ENCODE results near the gene AP2M1. TPM values are rescaled to one million over a fixed set of nuclear protein-coding genes. Genes with fewer than 3 reads are reported as not detected.
"Not testable (repeated sequence)": the region's sequence is repeated elsewhere in the genome, so short reads cannot be mapped to it uniquely, and the experiment has no call there.

The AP2M1 gene
- total RNA-seq, 2 experiments from 2014 or later: 206 to 218 TPM

DNA sequence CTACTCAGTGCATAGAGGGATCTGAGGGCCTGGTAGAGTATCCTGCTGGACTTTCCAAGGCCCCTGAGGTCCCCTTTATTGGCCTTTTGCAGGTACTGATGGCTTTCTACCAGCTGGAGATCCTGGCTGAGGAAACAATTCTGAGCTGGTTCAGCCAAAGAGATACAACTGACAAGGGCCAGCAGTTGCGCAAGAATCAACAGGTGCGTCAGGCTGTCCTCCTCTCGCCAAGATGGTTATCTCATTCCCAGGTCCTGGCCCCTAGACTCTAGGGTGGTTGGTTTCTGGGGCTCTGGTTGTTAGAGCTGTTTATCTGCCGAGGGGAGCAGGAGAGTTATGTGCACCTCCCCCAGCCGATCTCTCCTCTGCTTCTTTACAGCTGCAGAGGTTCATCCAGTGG is 30.1 kb upstream of the AP2M1 start:
- H3K27me3 Mint-ChIP-seq: no peaks in the 10 kb centered on the region
- H3K27ac Mint-ChIP-seq: no peak overlapping the region
- H3K4me1 Mint-ChIP-seq: peaks cover 3% of the 10 kb centered on the region
- ChIA-PET CTCF (interaction anchor here (0.6 to 3.4 kb wide), 5 partner anchors 8 to 249 kb away, joined by 3 to 17 read pairs (median 6); partner anchors contain the start of genes EEF1AKMT4 and EIF2B5), POLR2A (interaction anchor here (1.0 to 2.6 kb wide), 4 partner anchors 9 to 38 kb away, joined by 3 to 13 read pairs (median 6); partner anchors contain the start of genes DVL3 and EIF2B5)
- H3K36me3 Mint-ChIP-seq (ENCODE audit: low read depth): peaks cover 57% of the 10 kb centered on the region
- no peaks in the 10 kb centered on the region for H3K9me3 Mint-ChIP-seq
- DNase-seq: no peak
- H3K4me3 Mint-ChIP-seq: no peak overlapping the region

DNA sequence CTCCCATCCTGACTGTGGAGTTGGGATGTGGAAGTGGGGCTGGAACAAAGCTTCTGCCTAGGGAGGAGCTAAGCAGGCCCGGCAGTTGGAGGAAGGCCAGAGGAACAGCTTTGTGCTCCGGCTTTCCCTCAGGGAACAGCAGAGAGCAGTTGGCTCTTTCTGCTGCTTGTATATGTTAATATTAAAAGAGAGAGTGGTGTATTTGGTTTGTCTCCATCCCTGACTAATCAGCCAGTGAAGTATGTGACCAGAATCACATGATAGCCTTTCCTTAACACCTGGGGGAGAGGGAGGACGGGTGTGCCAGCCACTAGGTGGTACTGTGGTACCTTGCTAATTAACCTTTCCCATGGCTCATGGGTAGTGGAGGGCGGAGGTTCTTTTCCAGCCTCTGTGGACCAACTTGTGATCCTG is 29.5 kb upstream of the AP2M1 start:
- Mint-ChIP-seq H3K9me3 (no peaks in the 10 kb centered on the region), H3K27ac (no peak overlapping the region), H3K4me1 (peaks cover 3% of the 10 kb centered on the region), H3K4me3 (no peak overlapping the region), H3K27me3 (no peaks in the 10 kb centered on the region), H3K36me3 (ENCODE audit: low read depth) (peaks cover 54% of the 10 kb centered on the region)
- peak; percentile 30 for DNase-seq
- POLR2A ChIA-PET: interaction anchor here (1.0 to 2.6 kb wide), 5 partner anchors 10 to 37 kb away, joined by 3 to 13 read pairs (median 5); partner anchors contain the start of genes DVL3 and EIF2B5
- CTCF ChIA-PET: interaction anchor here (0.6 to 3.4 kb wide), 5 partner anchors 8 to 250 kb away, joined by 3 to 17 read pairs (median 6); partner anchors contain the start of genes EEF1AKMT4 and EIF2B5

DNA sequence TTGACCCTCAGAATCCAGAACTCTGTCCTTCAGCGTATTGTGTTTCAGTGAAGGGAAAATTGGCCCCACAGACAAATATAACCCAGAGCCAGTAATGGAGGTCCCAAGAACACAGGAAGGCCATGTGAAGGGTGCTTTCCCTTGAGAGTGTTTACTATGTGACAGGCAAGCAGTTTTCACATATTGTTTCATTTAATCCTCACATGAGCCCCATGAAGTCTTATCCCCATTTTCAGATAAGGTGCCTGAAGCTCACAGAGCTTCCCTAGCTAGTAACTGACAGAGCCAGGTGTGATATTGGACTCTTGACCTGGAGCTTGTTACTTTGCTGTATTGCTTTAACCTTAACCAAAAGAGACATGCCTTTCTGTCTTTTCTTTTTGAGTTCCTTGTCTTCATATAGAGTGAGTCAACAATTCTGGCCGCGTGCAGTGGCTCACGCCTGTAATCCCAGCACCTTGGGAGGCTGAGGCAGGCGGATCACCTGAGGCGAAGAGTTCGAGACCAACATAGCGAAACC is 28.8 kb upstream of the AP2M1 start:
- no peaks in the 10 kb centered on the region for H3K27me3 Mint-ChIP-seq
- CTCF ChIA-PET: interaction anchor here (1.2 to 3.4 kb wide), 2 partner anchors 10 to 104 kb away, joined by 4 to 17 read pairs; partner anchors contain the start of genes EEF1AKMT4 and EIF2B5

DNA sequence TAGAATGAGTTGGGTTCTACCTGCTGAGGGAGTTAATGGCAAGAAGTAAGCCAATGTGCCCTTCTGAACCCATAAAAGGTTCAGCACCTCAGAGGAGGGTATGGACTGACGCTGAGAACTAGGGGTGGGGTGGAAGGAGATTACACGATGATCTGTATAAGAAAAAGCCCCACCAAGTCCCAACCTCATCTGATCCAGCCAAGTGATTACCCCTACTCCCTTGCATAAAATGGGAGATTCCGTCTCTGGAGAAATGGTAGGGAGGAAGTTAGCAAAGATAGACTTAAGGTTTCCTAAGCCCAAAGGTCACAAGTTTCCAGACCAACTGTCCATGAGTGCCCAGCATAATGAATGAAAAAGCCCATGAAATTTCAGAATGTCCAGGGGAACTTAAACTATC is 26.6 kb upstream of the AP2M1 start:
- POLR2A ChIA-PET: no interaction called here
- Mint-ChIP-seq H3K27me3 (no peaks in the 10 kb centered on the region), H3K36me3 (ENCODE audit: low read depth) (peaks cover 25% of the 10 kb centered on the region), H3K4me3 (no peak overlapping the region), H3K4me1 (peaks cover 3% of the 10 kb centered on the region), H3K9me3 (no peaks in the 10 kb centered on the region), H3K27ac (no peak overlapping the region)
- DNase-seq: no peak
- CTCF ChIA-PET: interaction anchor here (1.4 kb wide), 1 partner anchor 141 kb away, joined by 3 read pairs; no protein-coding TSS in a partner anchor

More for the DNA sequence above, 28.8 kb upstream of the AP2M1 start:
- no peak for DNase-seq
- peaks cover 47% of the 10 kb centered on the region for H3K36me3 Mint-ChIP-seq (ENCODE audit: low read depth)
- H3K9me3 Mint-ChIP-seq: no peaks in the 10 kb centered on the region
- H3K27ac Mint-ChIP-seq: no peak overlapping the region
- H3K4me1 Mint-ChIP-seq: peaks cover 3% of the 10 kb centered on the region
- POLR2A ChIA-PET: interaction anchor here (1.0 to 2.6 kb wide), 3 partner anchors 10 to 36 kb away, joined by 3 to 7 read pairs (median 4); partner anchors contain the start of gene EIF2B5
- no peak overlapping the region for H3K4me3 Mint-ChIP-seq

DNA sequence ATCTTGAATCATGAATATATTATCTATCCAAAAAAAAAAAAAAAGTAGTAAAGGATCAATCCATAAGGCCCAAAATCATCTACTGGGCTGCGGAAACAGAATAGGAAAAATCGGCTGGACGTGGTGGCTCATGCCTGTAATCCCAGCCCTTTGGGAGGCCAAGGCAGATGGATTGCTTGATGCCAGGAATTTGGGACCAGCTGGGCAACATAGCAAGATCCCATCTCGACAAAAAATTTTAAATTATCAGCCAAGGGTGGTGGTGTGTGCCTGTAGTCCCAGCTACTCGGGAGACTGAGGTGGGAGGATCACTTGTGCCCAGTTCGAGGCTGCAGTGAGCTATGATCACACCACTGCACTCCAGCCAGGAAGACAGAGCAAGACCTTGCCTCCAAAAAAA is 25.5 kb upstream of the AP2M1 start:
- POLR2A ChIA-PET: interaction anchor here (1.5 kb wide), 1 partner anchor 12 kb away, joined by 4 read pairs; no protein-coding TSS in a partner anchor
- no peak for DNase-seq
- peaks cover 7% of the 10 kb centered on the region for H3K4me1 Mint-ChIP-seq
- peaks cover 16% of the 10 kb centered on the region for H3K36me3 Mint-ChIP-seq (ENCODE audit: low read depth)
- H3K4me3 Mint-ChIP-seq: no peak overlapping the region
- no peaks in the 10 kb centered on the region for H3K27me3 Mint-ChIP-seq
- no peak overlapping the region for H3K27ac Mint-ChIP-seq
- H3K9me3 Mint-ChIP-seq: no peaks in the 10 kb centered on the region
- CTCF ChIA-PET: interaction anchor here (1.4 kb wide), 1 partner anchor 140 kb away, joined by 3 read pairs; no protein-coding TSS in a partner anchor

DNA sequence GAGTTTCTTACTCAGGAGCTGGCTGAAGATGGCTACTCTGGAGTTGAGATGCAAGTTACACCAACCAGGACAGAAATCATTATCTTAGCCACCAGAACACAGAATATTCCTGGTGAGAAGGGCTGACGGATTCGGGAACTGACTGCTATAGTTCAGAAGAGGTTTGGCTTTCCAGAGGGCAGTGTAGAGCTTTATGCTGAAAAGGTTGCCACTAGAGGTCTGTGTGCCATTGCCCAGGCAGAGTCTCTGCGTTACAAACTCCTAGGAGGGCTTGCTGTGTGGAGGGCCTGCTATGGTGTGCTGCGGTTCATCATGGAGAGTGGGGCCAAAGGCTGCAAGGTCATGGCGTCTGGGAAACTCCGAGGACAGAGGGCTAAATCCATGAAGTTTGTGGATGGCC is 24.9 kb upstream of the AP2M1 start:
- peaks cover 14% of the 10 kb centered on the region for H3K36me3 Mint-ChIP-seq (ENCODE audit: low read depth)

DNA sequence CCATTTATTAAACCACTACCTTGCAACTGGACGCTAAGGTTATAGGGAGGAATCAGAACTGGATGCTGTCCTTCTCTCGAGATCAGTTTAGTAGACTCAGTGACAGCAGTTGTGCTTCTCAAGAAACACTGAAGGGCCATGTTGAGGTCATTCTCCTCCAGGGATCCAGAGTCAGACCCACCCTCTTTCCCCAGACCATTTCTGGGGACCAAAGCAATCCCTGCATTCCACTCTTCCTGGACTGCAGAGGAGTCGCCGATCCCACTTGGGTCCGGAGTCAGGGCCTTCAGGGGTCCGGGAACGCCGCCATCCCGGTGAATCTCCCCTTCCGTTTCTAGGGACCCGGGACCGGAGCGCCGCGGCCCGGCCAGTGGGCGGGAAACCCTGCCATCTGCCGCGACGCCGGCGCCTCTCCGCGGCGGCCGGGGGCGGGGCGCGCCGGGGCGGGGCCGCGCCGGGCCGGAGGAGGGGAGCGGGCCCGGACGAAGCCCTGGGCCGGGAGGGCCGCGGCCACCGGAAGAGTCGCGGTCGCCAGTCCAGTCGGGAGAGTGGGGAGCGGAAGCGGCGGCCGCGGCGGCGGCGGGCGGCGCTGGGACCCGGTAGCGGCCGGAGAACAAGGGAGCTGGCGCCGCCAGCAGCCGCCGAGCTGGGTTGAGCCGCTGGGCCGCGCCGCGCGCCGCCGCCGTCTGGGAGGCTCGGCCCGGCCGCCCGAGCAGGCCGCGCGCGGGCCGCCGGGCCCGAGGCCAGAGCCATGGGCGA is 19.6 kb upstream of the AP2M1 start, which contains the start of gene DVL3:
TSS of gene DVL3 (plus strand) at position 493 of the 759 bp plus-strand sequence. CDS start at position 752, 259 bp downstream.
- H3K4me3 Mint-ChIP-seq: peak within 1 kb of the TSS; percentile 93
- peaks cover 25% of the 10 kb centered on the region for H3K4me1 Mint-ChIP-seq
- DNase-seq: peak; percentile 59
- CTCF ChIA-PET: interaction anchor here (0.7 to 1.4 kb wide), 4 partner anchors 18 to 40 kb away, joined by 3 to 6 read pairs (median 4); partner anchors contain the start of gene ABCF3
- H3K27me3 Mint-ChIP-seq: no peaks in the 10 kb centered on the region
- peak within 1 kb of the TSS; percentile 79 for H3K27ac Mint-ChIP-seq
- peaks cover 4% of the 10 kb centered on the region for H3K36me3 Mint-ChIP-seq (ENCODE audit: low read depth)
- H3K9me3 Mint-ChIP-seq: no peaks in the 10 kb centered on the region
- POLR2A ChIA-PET: interaction anchor here (1.0 to 2.8 kb wide), 6 partner anchors 10 to 73 kb away, joined by 3 to 27 read pairs (median 4); partner anchors contain the start of genes ABCF3, AP2M1, EIF2B5 and VWA5B2

More for the DNA sequence above, 24.9 kb upstream of the AP2M1 start:
- DNase-seq, H3K27ac Mint-ChIP-seq, CTCF ChIA-PET, H3K4me3 Mint-ChIP-seq, H3K27me3 Mint-ChIP-seq, H3K9me3 Mint-ChIP-seq, H3K4me1 Mint-ChIP-seq: not testable (repeated sequence)
- POLR2A ChIA-PET: interaction anchor here (1.5 kb wide), 1 partner anchor 12 kb away, joined by 4 read pairs; no protein-coding TSS in a partner anchor

DNA sequence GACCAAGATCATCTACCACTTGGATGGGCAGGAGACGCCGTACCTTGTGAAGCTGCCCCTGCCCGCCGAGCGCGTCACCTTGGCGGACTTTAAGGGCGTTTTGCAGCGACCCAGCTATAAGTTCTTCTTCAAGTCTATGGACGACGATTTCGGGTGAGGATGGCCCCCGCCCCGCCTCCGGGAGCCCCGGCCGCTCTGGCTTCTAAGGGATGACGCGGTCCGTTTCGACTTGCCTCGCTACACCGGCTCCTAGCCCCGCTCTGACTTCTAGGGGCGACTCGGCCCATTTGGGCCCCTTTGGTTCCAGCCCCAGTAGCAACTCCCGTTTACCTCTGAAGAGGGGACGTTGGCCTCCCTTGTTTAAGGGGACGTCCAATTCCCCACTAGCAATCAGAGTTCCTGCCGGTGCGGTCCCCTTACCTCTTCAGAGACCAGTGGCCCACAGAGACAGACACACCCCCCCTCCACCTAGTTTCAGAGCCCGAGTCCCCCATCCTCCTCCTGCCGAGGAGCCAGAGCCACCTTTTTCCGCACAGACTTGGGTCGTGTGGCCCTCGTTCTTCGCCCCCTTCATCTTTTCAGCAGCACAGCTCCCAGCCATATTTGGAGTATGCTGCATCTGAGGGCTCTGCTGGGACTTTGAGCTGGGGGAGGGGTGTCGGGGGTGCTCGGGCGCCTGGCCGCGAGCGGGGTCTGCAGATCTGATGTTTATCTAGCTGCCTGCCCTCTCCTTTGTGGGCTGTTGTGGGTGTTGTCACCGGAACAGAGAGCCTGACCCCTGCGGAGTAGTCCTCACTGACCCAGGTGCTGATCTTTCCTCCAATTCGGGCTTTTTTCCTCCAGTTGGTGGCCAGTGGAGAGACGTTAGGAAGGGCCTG is 18.8 kb upstream of the AP2M1 start:
- POLR2A ChIA-PET: interaction anchor here (1.0 to 2.8 kb wide), 6 partner anchors 9 to 72 kb away, joined by 3 to 27 read pairs (median 4); partner anchors contain the start of genes ABCF3, AP2M1, EIF2B5 and VWA5B2
- peak overlapping the region; percentile 93 for H3K4me3 Mint-ChIP-seq
- H3K27ac Mint-ChIP-seq: peak overlapping the region; percentile 79

DNA sequence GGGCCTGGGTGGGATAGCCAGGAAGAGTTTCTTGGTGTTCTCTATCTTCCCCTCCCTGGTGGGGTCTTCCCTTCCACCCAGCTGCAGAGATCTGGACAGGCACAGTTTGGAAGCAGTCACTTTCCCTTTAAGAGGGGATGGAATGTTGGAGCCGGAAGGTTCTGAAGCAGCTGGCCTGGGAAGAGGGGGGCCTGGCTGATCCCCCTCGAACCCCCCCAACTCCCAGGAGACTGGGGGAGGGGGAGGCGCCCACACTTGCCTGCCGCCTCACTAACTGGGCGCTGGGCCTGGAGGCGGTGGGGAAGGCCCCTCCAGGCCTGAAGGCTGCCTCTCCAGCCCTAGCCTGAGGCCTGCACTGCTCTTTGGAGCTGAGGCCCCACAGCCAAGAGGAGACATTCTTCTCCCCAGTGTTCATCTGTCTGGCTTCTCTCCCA is 18.1 kb upstream of the AP2M1 start:
- peak overlapping the region; percentile 93 for H3K4me3 Mint-ChIP-seq
- ChIA-PET CTCF (interaction anchor here (0.7 to 1.4 kb wide), 2 partner anchors 29 to 1187 kb away, joined by 4 to 6 read pairs; partner anchors contain the start of gene ABCF3), POLR2A (interaction anchor here (1.5 to 2.8 kb wide), 2 partner anchors 9 to 22 kb away, joined by 4 to 27 read pairs; partner anchors contain the start of gene EIF2B5)
- no peaks in the 10 kb centered on the region for H3K27me3 Mint-ChIP-seq
- peak overlapping the region; percentile 79 for H3K27ac Mint-ChIP-seq
- H3K9me3 Mint-ChIP-seq: no peaks in the 10 kb centered on the region
- peaks cover 31% of the 10 kb centered on the region for H3K4me1 Mint-ChIP-seq
- H3K36me3 Mint-ChIP-seq (ENCODE audit: low read depth): peaks cover 4% of the 10 kb centered on the region
- no peak for DNase-seq

More for the DNA sequence above, 18.8 kb upstream of the AP2M1 start:
- DNase-seq: peak; percentile 62
- Mint-ChIP-seq H3K36me3 (ENCODE audit: low read depth) (peaks cover 4% of the 10 kb centered on the region), H3K9me3 (no peaks in the 10 kb centered on the region), H3K27me3 (no peaks in the 10 kb centered on the region), H3K4me1 (peaks cover 29% of the 10 kb centered on the region)
- CTCF ChIA-PET: interaction anchor here (0.7 to 1.4 kb wide), 5 partner anchors 18 to 1187 kb away, joined by 3 to 6 read pairs (median 4); partner anchors contain the start of gene ABCF3

DNA sequence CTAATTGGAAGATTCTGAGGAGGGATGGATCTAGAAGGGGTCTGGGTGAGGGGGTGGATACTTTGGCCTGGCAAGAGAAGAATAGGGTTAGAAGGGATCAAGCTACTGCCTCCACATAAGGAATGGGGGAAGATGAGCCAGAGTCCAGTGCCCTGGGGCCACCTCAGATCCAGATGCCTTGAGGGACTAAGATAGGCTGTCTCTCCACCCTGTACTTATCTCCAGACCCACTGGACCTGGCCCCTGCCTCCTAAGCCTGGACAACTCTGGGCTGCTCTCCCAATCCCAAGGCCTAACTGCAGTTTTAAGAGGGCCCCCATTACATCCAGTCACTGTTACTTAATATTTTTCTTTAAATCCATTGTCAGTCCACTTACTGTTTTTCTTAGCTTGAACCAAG is 17.4 kb upstream of the AP2M1 start:
- Mint-ChIP-seq H3K9me3 (no peaks in the 10 kb centered on the region), H3K4me1 (peaks cover 31% of the 10 kb centered on the region), H3K27me3 (no peaks in the 10 kb centered on the region), H3K36me3 (ENCODE audit: low read depth) (peaks cover 4% of the 10 kb centered on the region), H3K4me3 (peak overlapping the region; percentile 93), H3K27ac (peak overlapping the region; percentile 21)
- CTCF ChIA-PET: no interaction called here
- DNase-seq: no peak
- POLR2A ChIA-PET: interaction anchor here (2.8 kb wide), 1 partner anchor 22 kb away, joined by 27 read pairs; the partner anchor contains the start of gene EIF2B5

DNA sequence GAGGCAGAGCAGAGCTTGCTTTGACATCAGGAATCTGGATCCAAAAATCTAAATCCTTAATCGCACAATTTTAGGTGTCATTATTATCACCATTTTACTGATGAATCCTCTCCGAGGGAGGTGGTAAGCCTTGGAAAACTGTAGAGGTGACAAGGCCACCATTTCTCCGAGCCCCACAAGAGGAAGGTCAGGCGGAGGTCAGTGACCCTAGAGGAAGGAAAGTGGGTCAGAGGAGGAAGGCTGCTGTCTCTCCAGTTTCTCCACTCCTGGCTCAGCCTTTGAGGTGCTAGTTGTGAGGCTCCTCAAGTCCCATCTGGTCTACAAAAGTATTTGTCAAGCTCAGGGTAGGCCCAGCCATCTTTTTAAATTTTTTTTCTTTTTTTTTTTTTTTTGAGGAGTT is 16.3 kb upstream of the AP2M1 start:
- Mint-ChIP-seq H3K4me1 (peaks cover 31% of the 10 kb centered on the region), H3K9me3 (no peaks in the 10 kb centered on the region), H3K36me3 (ENCODE audit: low read depth) (peaks cover 10% of the 10 kb centered on the region), H3K27me3 (no peaks in the 10 kb centered on the region), H3K27ac (no peak overlapping the region), H3K4me3 (no peak overlapping the region)
- CTCF ChIA-PET: interaction anchor here (0.7 kb wide), 1 partner anchor 341 kb away, joined by 3 read pairs; no protein-coding TSS in a partner anchor
- POLR2A ChIA-PET: no interaction called here
- no peak for DNase-seq
